HEK293T (cell line): ENCODE measurements around the gene CCNQ.

Experiments used
- CTCF ChIA-PET: fragments of 350-600 bp; formaldehyde crosslinking; extraction: SDS; loops from one replicate; lab custom pipeline; 2021; ENCODE audit warnings: antibody characterized with exemption, inconsistent platforms; lab: Yijun Ruan, JAX
- POLR2A ChIA-PET: fragments of 350-600 bp; formaldehyde crosslinking; extraction: SDS; loops from one replicate; lab custom pipeline; 2020; ENCODE audit warnings: antibody characterized with exemption, inconsistent platforms; lab: Yijun Ruan, JAX
- DNase-seq: peaks from one replicate; pipeline ENCODE4 v3.0.0; 2012; ENCODE audit warnings: mixed read lengths; ENCODE audit errors: extremely low spot score
- ARNT ChIP-seq: fragments of 450-650 bp; IDR thresholded peaks from 2 replicates; pipeline ENCODE4 v1.6.1; 2017; ENCODE audit warnings: mild to moderate bottlenecking
- BHLHE40 ChIP-seq: fragments of 450-650 bp; IDR thresholded peaks from 2 replicates; pipeline ENCODE4 v1.6.1; 2016; ENCODE audit warnings: mild to moderate bottlenecking, moderate library complexity, borderline replicate concordance
- CTBP1 ChIP-seq: fragments of 450-650 bp; IDR thresholded peaks from 2 replicates; pipeline ENCODE4 v1.6.1; 2016; ENCODE audit warnings: borderline replicate concordance
- ELF4 ChIP-seq: fragments of 450-650 bp; IDR thresholded peaks from 2 replicates; pipeline ENCODE4 v1.6.1; 2017; ENCODE audit warnings: antibody characterized with exemption
- FOXA1 ChIP-seq: fragments of 450-650 bp; IDR thresholded peaks from 2 replicates; pipeline ENCODE4 v1.6.1; 2016; ENCODE audit warnings: mild to moderate bottlenecking
- FOXK2 ChIP-seq: fragments of 450-650 bp; IDR thresholded peaks from 2 replicates; pipeline ENCODE4 v1.6.1; 2016; ENCODE audit warnings: mild to moderate bottlenecking
- FOXM1 ChIP-seq: fragments of 450-650 bp; IDR thresholded peaks from 2 replicates; pipeline ENCODE4 v1.6.1; 2017; ENCODE audit warnings: mild to moderate bottlenecking, borderline replicate concordance
- HDGF ChIP-seq: fragments of 450-650 bp; IDR thresholded peaks from 2 replicates; pipeline ENCODE4 v1.6.1; 2017; ENCODE audit warnings: antibody characterized with exemption, borderline replicate concordance
- L3MBTL2 ChIP-seq: fragments of 450-650 bp; conservative IDR thresholded peaks from 2 replicates; pipeline ENCODE4 v1.6.1; 2016; ENCODE audit warnings: mild to moderate bottlenecking
- LEF1 ChIP-seq: fragments of 450-650 bp; IDR thresholded peaks from 2 replicates; pipeline ENCODE4 v1.6.1; 2017; ENCODE audit warnings: mild to moderate bottlenecking, borderline replicate concordance
- NFRKB ChIP-seq: fragments of 450-650 bp; IDR thresholded peaks from 2 replicates; pipeline ENCODE4 v1.6.1; 2016; ENCODE audit warnings: mild to moderate bottlenecking, moderate library complexity
- SP1 ChIP-seq: fragments of 450-650 bp; IDR thresholded peaks from 2 replicates; pipeline ENCODE4 v1.6.1; 2017
- SUZ12 ChIP-seq: fragments of 450-650 bp; IDR thresholded peaks from 2 replicates; pipeline ENCODE4 v1.6.1; 2016; ENCODE audit warnings: mild to moderate bottlenecking
- TARDBP ChIP-seq: fragments of 450-650 bp; IDR thresholded peaks from 2 replicates; pipeline ENCODE4 v1.6.1; 2016
- ZNF384 ChIP-seq: fragments of 450-650 bp; IDR thresholded peaks from 2 replicates; pipeline ENCODE4 v1.6.1; 2016
- TF ChIP-seq, protein P1 (sequence below): fragments of 450-650 bp; IDR thresholded peaks from 2 replicates; pipeline ENCODE4 v1.6.1; 2016

The CCNQ gene

DNA sequence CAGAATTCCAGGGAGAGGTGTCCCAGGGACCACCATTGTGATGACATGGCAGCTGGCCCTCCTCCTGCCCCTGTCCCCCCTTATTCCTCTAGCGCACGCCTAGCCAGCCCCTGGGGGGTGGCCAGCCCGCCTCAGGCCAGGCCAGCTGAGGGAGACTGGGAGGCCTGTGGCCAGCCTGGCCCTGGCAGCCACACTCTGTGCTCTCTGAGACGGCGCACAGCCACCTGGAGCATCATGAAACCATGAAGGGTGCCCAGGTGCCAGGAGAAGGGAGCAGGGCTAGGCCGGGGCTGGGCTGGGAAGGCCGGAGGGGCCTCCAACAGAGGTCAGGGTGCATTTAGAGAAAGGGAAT is 33.6 kb upstream of the CCNQ start:
- POLR2A ChIA-PET, result no interaction called here
- CTCF ChIA-PET, result interaction anchor here (2.0 to 3.3 kb wide), 2 partner anchors 13 to 36 kb away, joined by 6 to 14 read pairs; no protein-coding TSS in a partner anchor
- no peak for TF ChIP-seq NFRKB
- no peak for DNase-seq

DNA sequence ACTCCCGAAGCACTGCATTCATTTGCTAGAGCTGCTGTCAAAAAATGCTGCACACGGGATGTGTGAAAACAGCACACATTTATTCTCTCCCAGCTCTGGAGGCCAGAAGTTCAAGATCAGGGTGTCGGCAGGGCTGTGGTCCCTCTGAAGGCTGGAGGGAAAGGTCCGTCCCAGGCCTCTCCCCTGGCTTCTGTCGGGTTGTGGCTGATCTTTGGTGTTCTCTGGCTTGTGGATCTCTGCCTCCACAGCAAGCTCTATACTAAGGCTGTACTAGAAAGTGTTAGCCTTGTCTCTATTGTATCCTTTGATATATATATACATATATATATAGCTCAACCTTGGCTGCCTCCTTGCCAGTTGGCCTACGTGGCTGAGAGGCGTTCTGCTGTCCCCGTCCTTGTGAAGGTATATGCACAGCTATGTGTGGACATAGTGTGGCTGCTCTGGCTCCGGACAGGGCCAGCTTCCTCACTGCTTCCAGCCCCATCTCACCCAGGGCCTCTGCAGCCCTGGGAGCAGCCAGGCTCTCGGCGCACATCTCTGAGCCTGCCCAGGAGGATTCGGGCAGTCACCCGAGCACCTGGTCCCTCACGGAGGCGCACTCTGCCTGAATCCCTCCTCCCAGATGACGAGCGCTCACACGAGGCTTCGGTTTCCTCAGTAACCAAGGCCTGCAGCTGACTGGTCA is 33.1 kb upstream of the CCNQ start:
- ChIA-PET POLR2A (interaction anchor here (0.6 kb wide), 1 partner anchor 12 kb away, joined by 3 read pairs; no protein-coding TSS in a partner anchor), CTCF (interaction anchor here (0.5 to 3.3 kb wide), 5 partner anchors 13 to 313 kb away, joined by 3 to 14 read pairs (median 6); no protein-coding TSS in a partner anchor)
- TF ChIP-seq NFRKB, result no peak
- no peak for TF ChIP-seq SUZ12
- no peak for TF ChIP-seq BHLHE40
- no peak for TF ChIP-seq FOXK2
- no peak for TF ChIP-seq ZNF384
- no peak for TF ChIP-seq ARNT
- TF ChIP-seq L3MBTL2, result no peak
- no peak for TF ChIP-seq SP1
- TF ChIP-seq HDGF, result no peak
- no peak for TF ChIP-seq FOXM1
- TF ChIP-seq, protein P1, sequence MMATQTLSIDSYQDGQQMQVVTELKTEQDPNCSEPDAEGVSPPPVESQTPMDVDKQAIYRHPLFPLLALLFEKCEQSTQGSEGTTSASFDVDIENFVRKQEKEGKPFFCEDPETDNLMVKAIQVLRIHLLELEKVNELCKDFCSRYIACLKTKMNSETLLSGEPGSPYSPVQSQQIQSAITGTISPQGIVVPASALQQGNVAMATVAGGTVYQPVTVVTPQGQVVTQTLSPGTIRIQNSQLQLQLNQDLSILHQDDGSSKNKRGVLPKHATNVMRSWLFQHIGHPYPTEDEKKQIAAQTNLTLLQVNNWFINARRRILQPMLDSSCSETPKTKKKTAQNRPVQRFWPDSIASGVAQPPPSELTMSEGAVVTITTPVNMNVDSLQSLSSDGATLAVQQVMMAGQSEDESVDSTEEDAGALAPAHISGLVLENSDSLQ, result no peak
- TF ChIP-seq FOXA1, result no peak
- no peak for TF ChIP-seq CTBP1
- TF ChIP-seq ELF4, result no peak
- TF ChIP-seq LEF1, result no peak
- DNase-seq, result no peak

- TF ChIP-seq LEF1 (no peak), BHLHE40 (no peak), FOXA1 (no peak), FOXK2 (no peak), CTBP1 (no peak), L3MBTL2 (no peak), SUZ12 (no peak), SP1 (no peak), ARNT (no peak), FOXM1 (no peak), NFRKB (no peak), ELF4 (no peak), TARDBP (no peak), ZNF384 (no peak)
- TF ChIP-seq, protein P1, result no peak
- CTCF ChIA-PET, result interaction anchor here (0.5 to 3.3 kb wide), 5 partner anchors 14 to 314 kb away, joined by 3 to 14 read pairs (median 6); no protein-coding TSS in a partner anchor
- POLR2A ChIA-PET, result interaction anchor here (0.6 kb wide), 1 partner anchor 13 kb away, joined by 3 read pairs; no protein-coding TSS in a partner anchor
These were observed 32.4 kb upstream of the CCNQ start for GRCh38 chrX:153631346-153631745.

GRCh38 chrX:153628665-153629064 is 29.7 kb upstream of the CCNQ start:
- no peak for TF ChIP-seq SP1
- no peak for TF ChIP-seq HDGF
- TF ChIP-seq SUZ12, result no peak
- no peak for TF ChIP-seq CTBP1
- TF ChIP-seq, protein P1, result no peak
- no peak for TF ChIP-seq BHLHE40
- TF ChIP-seq NFRKB, result no peak
- no peak for TF ChIP-seq FOXM1
- no peak for TF ChIP-seq ARNT
- no peak for TF ChIP-seq ELF4
- TF ChIP-seq LEF1, result no peak
- no peak for TF ChIP-seq FOXK2
- no peak for TF ChIP-seq FOXA1
- TF ChIP-seq TARDBP, result no peak
- TF ChIP-seq ZNF384, result no peak
- no peak for TF ChIP-seq L3MBTL2
- DNase-seq, result no peak
- ChIA-PET POLR2A (no interaction called here), CTCF (no interaction called here)

More at GRCh38 chrX:153631346-153631745, 32.4 kb upstream of the CCNQ start:
- no peak for DNase-seq

GRCh38 chrX:153628129-153628528 is 29.2 kb upstream of the CCNQ start:
- ChIA-PET POLR2A (no interaction called here), CTCF (no interaction called here)
- TF ChIP-seq TARDBP (no peak), SUZ12 (no peak), LEF1 (no peak), SP1 (no peak), ARNT (no peak)
- DNase-seq, result no peak

GRCh38 chrX:153627675-153628111 is 28.8 kb upstream of the CCNQ start:
- CTCF ChIA-PET, result no interaction called here
- no peak for DNase-seq
- POLR2A ChIA-PET, result no interaction called here
- no peak for TF ChIP-seq LEF1
- no peak for TF ChIP-seq CTBP1
